ENCODE results near the gene ADORA2B.
"Not testable (repeated sequence)": the region's sequence is repeated elsewhere in the genome, so short reads cannot be mapped to it uniquely, and the experiment has no call there.

ADORA2B gene

GRCh38 chr17:15909481-15909991 is 35.4 kb upstream of the ADORA2B start:
- H3K27ac ChIP-seq (ENCODE audit: low read depth, low read length) = no peak overlapping the region
- no peak overlapping the region for H3K4me3 ChIP-seq (ENCODE audit: low read length)
- H3K79me2 ChIP-seq (ENCODE audit: control insufficient read depth, low read length) = no peaks in the 10 kb centered on the region
- no peaks in the 10 kb centered on the region for H3K36me3 ChIP-seq (ENCODE audit: control insufficient read depth, low read length)
- H3K4me1 ChIP-seq (ENCODE audit: control insufficient read depth, low read length) = no peaks in the 10 kb centered on the region
- H3K9me2 ChIP-seq (replicated peaks; ENCODE audit: control insufficient read depth, low read length) = no peaks in the 10 kb centered on the region
- 0 out of 2 replicates have a peak, but pooled peaks cover 5% of the 10 kb centered on the region for H3K27me3 ChIP-seq (ENCODE audit: control insufficient read depth, low read length)
- TF ChIP-seq EZH2phosphoT487 (IDR thresholded peaks at IDR 0.05; ENCODE audit: borderline replicate concordance, low read length) = no peak
- no peak for TF ChIP-seq CTCF (IDR thresholded peaks at IDR 0.05; ENCODE audit: low read depth, low read length, poor library complexity, severe bottlenecking)
- H3K9me3 ChIP-seq (ENCODE audit: control insufficient read depth, insufficient read depth, low read length) = no peaks in the 10 kb centered on the region
- no peaks in the 10 kb centered on the region for H4K20me1 ChIP-seq (ENCODE audit: control insufficient read depth, insufficient read depth, low read depth, low read length)
- H3K4me2 ChIP-seq (ENCODE audit: low read length) = no peak overlapping the region
- no peaks in the 10 kb centered on the region for H3F3A ChIP-seq (ENCODE audit: control insufficient read depth, insufficient read depth)

- H3K36me3 ChIP-seq (ENCODE audit: control insufficient read depth, low read length) = no peaks in the 10 kb centered on the region
- H4K20me1 ChIP-seq (ENCODE audit: control insufficient read depth, insufficient read depth, low read depth, low read length) = no peaks in the 10 kb centered on the region
- H3K4me2 ChIP-seq (ENCODE audit: low read length) = no peak overlapping the region
- H3F3A ChIP-seq (ENCODE audit: control insufficient read depth, insufficient read depth) = no peaks in the 10 kb centered on the region
- no peak overlapping the region for H3K4me3 ChIP-seq (ENCODE audit: low read length)
- TF ChIP-seq CTCF (IDR thresholded peaks at IDR 0.05; ENCODE audit: low read depth, low read length, poor library complexity, severe bottlenecking) (no peak), EZH2phosphoT487 (IDR thresholded peaks at IDR 0.05; ENCODE audit: borderline replicate concordance, low read length) (no peak)
- no peaks in the 10 kb centered on the region for H3K9me3 ChIP-seq (ENCODE audit: control insufficient read depth, insufficient read depth, low read length)
- H3K27me3 ChIP-seq (ENCODE audit: control insufficient read depth, low read length) = 0 out of 2 replicates have a peak, but pooled peaks cover 5% of the 10 kb centered on the region
- H3K27ac ChIP-seq (ENCODE audit: low read depth, low read length) = no peak overlapping the region
- H3K9me2 ChIP-seq (replicated peaks; ENCODE audit: control insufficient read depth, low read length) = no peaks in the 10 kb centered on the region
- H3K79me2 ChIP-seq (ENCODE audit: control insufficient read depth, low read length) = no peaks in the 10 kb centered on the region
- H3K4me1 ChIP-seq (ENCODE audit: control insufficient read depth, low read length) = no peaks in the 10 kb centered on the region
Measured at GRCh38 chr17:15910791-15911190, 34.1 kb upstream of the ADORA2B start.

- not testable (repeated sequence) for H3K36me3 ChIP-seq (ENCODE audit: control insufficient read depth, low read length); H3K27me3 ChIP-seq (ENCODE audit: control insufficient read depth, low read length); H3K4me1 ChIP-seq (ENCODE audit: control insufficient read depth, low read length)
Measured at GRCh38 chr17:15911701-15912100, 33.2 kb upstream of the ADORA2B start.

GRCh38 chr17:15912416-15912955 is 32.4 kb upstream of the ADORA2B start:
- no peaks in the 10 kb centered on the region for H3K9me3 ChIP-seq (ENCODE audit: control insufficient read depth, insufficient read depth, low read length)
- TF ChIP-seq EZH2phosphoT487 (IDR thresholded peaks at IDR 0.05; ENCODE audit: borderline replicate concordance, low read length) (no peak), CTCF (IDR thresholded peaks at IDR 0.05; ENCODE audit: low read depth, low read length, poor library complexity, severe bottlenecking) (no peak)
- no peak overlapping the region for H3K4me3 ChIP-seq (ENCODE audit: low read length)
- no peaks in the 10 kb centered on the region for H3F3A ChIP-seq (ENCODE audit: control insufficient read depth, insufficient read depth)
- H3K36me3 ChIP-seq (ENCODE audit: control insufficient read depth, low read length) = no peaks in the 10 kb centered on the region
- no peaks in the 10 kb centered on the region for H4K20me1 ChIP-seq (ENCODE audit: control insufficient read depth, insufficient read depth, low read depth, low read length)
- H3K79me2 ChIP-seq (ENCODE audit: control insufficient read depth, low read length) = no peaks in the 10 kb centered on the region
- H3K27me3 ChIP-seq (ENCODE audit: control insufficient read depth, low read length) = no peaks in the 10 kb centered on the region
- no peak overlapping the region for H3K4me2 ChIP-seq (ENCODE audit: low read length)
- H3K4me1 ChIP-seq (ENCODE audit: control insufficient read depth, low read length) = no peaks in the 10 kb centered on the region
- H3K27ac ChIP-seq (ENCODE audit: low read depth, low read length) = no peak overlapping the region
- H3K9me2 ChIP-seq (replicated peaks; ENCODE audit: control insufficient read depth, low read length) = no peaks in the 10 kb centered on the region

More at GRCh38 chr17:15911701-15912100, 33.2 kb upstream of the ADORA2B start:
- H3K79me2 ChIP-seq (ENCODE audit: control insufficient read depth, low read length); H3K4me3 ChIP-seq (ENCODE audit: low read length); H3F3A ChIP-seq (ENCODE audit: control insufficient read depth, insufficient read depth); H3K9me3 ChIP-seq (ENCODE audit: control insufficient read depth, insufficient read depth, low read length); H3K27ac ChIP-seq (ENCODE audit: low read depth, low read length); H3K9me2 ChIP-seq (replicated peaks; ENCODE audit: control insufficient read depth, low read length); H3K4me2 ChIP-seq (ENCODE audit: low read length); H4K20me1 ChIP-seq (ENCODE audit: control insufficient read depth, insufficient read depth, low read depth, low read length): not testable (repeated sequence)
